ENCODE measurements around the gene CYBRD1. TPM values are rescaled to one million over a fixed set of nuclear protein-coding genes. Genes with fewer than 3 reads are reported as not detected.
A peak's percentile ranks its signal among the peaks of the same experiment; 100 is the strongest.
"Not testable (repeated sequence)": the region's sequence is repeated elsewhere in the genome, so short reads cannot be mapped to it uniquely, and the experiment has no call there.

The CYBRD1 gene
- total and polyA plus RNA-seq, 2 experiments from 2014 or later = 42.4 to 66.1 TPM

GRCh38 chr2:171531836-171532450, 9.7 kb downstream of the CYBRD1 start:
- Histone ChIP-seq H2AFZ (no peak overlapping the region), H3K4me3 (no peak overlapping the region), H3K27me3 (no peaks in the 10 kb centered on the region), H3K9me2 (replicated peaks; ENCODE audit: insufficient read depth) (no peaks in the 10 kb centered on the region), H3K9me3 (ENCODE audit: low read depth) (no peaks in the 10 kb centered on the region), H3K79me2 (peaks cover 12% of the 10 kb centered on the region), H3K27ac (peak overlapping the region; percentile 37), H3K4me2 (peak overlapping the region; percentile 5), H4K20me1 (ENCODE audit: insufficient read depth, poor library complexity, severe bottlenecking) (no peaks in the 10 kb centered on the region), H3K4me1 (ENCODE audit: insufficient read depth) (no peaks in the 10 kb centered on the region), H3K36me3 (replicated peaks; ENCODE audit: insufficient read depth, low read depth) (no peaks in the 10 kb centered on the region)
- TF ChIP-seq EZH2 (IDR thresholded peaks at IDR 0.05; ENCODE audit: borderline replicate concordance) = no peak
- no peak for TF ChIP-seq EZH2phosphoT487 (IDR thresholded peaks at IDR 0.05; ENCODE audit: low read depth, severe bottlenecking, unreplicated experiment)
- no peak for TF ChIP-seq CTCF (IDR thresholded peaks at IDR 0.05; ENCODE audit: poor library complexity)
- no peak for DNase-seq (ENCODE audit: low spot score)
- 84% methylated on average over 3 of the region's 3 CpGs for WGBS (ENCODE audit: low lambda C conversion rate, missing lambda C conversion rate)

- 100% methylated on average over 1 of the region's 1 CpG for WGBS (ENCODE audit: low lambda C conversion rate, missing lambda C conversion rate)
These were observed 11.1 kb downstream of the CYBRD1 start for GRCh38 chr2:171533331-171533730.

GRCh38 chr2:171535528-171535927, 13.3 kb downstream of the CYBRD1 start:
- H3K4me1 ChIP-seq (ENCODE audit: insufficient read depth); DNase-seq (ENCODE audit: low spot score); H3K27me3 ChIP-seq; H3K9me3 ChIP-seq (ENCODE audit: low read depth); H3K36me3 ChIP-seq (replicated peaks; ENCODE audit: insufficient read depth, low read depth); H3K27ac ChIP-seq; H3K9me2 ChIP-seq (replicated peaks; ENCODE audit: insufficient read depth); H3K4me2 ChIP-seq; H4K20me1 ChIP-seq (ENCODE audit: insufficient read depth, poor library complexity, severe bottlenecking); H3K4me3 ChIP-seq; H2AFZ ChIP-seq; H3K79me2 ChIP-seq: not testable (repeated sequence)
- WGBS (ENCODE audit: low lambda C conversion rate, missing lambda C conversion rate) = 94% methylated on average over 4 of the region's 4 CpGs

More at GRCh38 chr2:171533331-171533730, 11.1 kb downstream of the CYBRD1 start:
- no peak overlapping the region for H3K27ac ChIP-seq
- H3K27me3 ChIP-seq = no peaks in the 10 kb centered on the region
- H3K4me2 ChIP-seq = no peak overlapping the region
- H3K9me2 ChIP-seq (replicated peaks; ENCODE audit: insufficient read depth) = no peaks in the 10 kb centered on the region
- H3K4me3 ChIP-seq = no peak overlapping the region
- no peak overlapping the region for H2AFZ ChIP-seq
- no peaks in the 10 kb centered on the region for H3K36me3 ChIP-seq (replicated peaks; ENCODE audit: insufficient read depth, low read depth)
- no peaks in the 10 kb centered on the region for H3K9me3 ChIP-seq (ENCODE audit: low read depth)
- H3K4me1 ChIP-seq (ENCODE audit: insufficient read depth) = no peaks in the 10 kb centered on the region
- no peaks in the 10 kb centered on the region for H4K20me1 ChIP-seq (ENCODE audit: insufficient read depth, poor library complexity, severe bottlenecking)
- peaks cover 9% of the 10 kb centered on the region for H3K79me2 ChIP-seq
- DNase-seq (ENCODE audit: low spot score) = no peak
- no peak for TF ChIP-seq CTCF (IDR thresholded peaks at IDR 0.05; ENCODE audit: poor library complexity)
- TF ChIP-seq EZH2 (IDR thresholded peaks at IDR 0.05; ENCODE audit: borderline replicate concordance) = no peak
- no peak for TF ChIP-seq EZH2phosphoT487 (IDR thresholded peaks at IDR 0.05; ENCODE audit: low read depth, severe bottlenecking, unreplicated experiment)

- H3K9me3 ChIP-seq (ENCODE audit: low read depth) = no peaks in the 10 kb centered on the region
- H4K20me1 ChIP-seq (ENCODE audit: insufficient read depth, poor library complexity, severe bottlenecking) = no peaks in the 10 kb centered on the region
- H3K79me2 ChIP-seq = no peaks in the 10 kb centered on the region
- H3K4me3 ChIP-seq = no peak overlapping the region
- TF ChIP-seq CTCF (IDR thresholded peaks at IDR 0.05; ENCODE audit: poor library complexity) (no peak), EZH2phosphoT487 (IDR thresholded peaks at IDR 0.05; ENCODE audit: low read depth, severe bottlenecking, unreplicated experiment) (no peak), EZH2 (IDR thresholded peaks at IDR 0.05; ENCODE audit: borderline replicate concordance) (no peak)
- H3K27me3 ChIP-seq = no peaks in the 10 kb centered on the region
- no peaks in the 10 kb centered on the region for H3K36me3 ChIP-seq (replicated peaks; ENCODE audit: insufficient read depth, low read depth)
- H3K4me1 ChIP-seq (ENCODE audit: insufficient read depth) = no peaks in the 10 kb centered on the region
- no peak overlapping the region for H3K27ac ChIP-seq
- DNase-seq (ENCODE audit: low spot score) = no peak
- WGBS (ENCODE audit: low lambda C conversion rate, missing lambda C conversion rate) = 98% methylated on average over 4 of the region's 4 CpGs
- H3K4me2 ChIP-seq = no peak overlapping the region
- H2AFZ ChIP-seq = no peak overlapping the region
- H3K9me2 ChIP-seq (replicated peaks; ENCODE audit: insufficient read depth) = no peaks in the 10 kb centered on the region
These were observed 18.2 kb downstream of the CYBRD1 start for GRCh38 chr2:171540437-171540836.

Measured in hepatocyte (in vitro differentiated cells).